ENCODE data around the gene SLC35B4.

Gene SLC35B4

DNA sequence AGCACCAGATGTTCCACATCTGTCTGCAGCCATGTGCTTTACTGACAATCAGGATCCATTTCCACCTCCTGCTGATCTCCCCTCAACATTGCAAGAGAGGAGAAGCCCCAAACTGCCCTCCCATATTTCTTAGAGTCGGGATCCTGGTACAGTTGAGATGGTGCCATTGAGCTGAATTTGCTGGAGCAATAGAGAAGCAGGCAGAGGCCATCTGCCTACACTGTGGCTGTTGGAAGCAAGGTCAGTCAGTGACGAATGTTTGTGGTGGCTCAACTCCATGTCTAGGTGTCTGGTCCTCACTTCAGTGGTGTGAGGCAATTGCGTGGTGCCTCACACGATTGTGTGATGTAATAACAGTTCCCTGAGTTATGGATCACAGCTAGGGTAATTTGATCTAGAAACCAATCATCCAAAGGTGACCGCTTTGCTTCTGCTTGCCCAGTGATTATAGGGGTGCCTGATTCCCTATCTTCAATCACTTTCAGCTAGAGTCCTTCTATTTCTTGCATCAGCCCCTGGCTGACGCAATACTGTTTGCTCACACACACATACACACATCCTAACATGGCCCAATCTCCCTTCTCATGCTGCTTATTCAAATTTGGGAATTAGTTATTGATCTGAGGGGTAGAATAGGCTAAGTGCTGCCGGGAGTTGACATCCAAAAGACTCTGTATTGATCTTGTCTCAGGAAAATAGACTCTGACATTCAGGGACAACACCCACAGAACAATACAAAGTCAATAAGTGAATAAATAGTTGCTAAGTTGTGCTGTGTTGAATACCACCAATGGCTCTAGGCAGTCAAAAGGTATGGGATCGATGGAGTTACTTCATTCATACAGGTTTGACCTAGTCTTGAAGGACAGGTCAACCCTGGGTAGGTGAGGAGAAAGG is 46.1 kb upstream of the SLC35B4 start:
- Histone ChIP-seq H4K8ac (ENCODE audit: low read depth, low read length) (no peak overlapping the region), H3K36me3 (replicated peaks in 1 of 2; ENCODE audit: control insufficient read depth in 2 of 2, insufficient read depth in 2 of 2, low read length in 2 of 2) (no peaks in the 10 kb centered on the region), H2AFZ (ENCODE audit: low read length) (no peak overlapping the region), H3K27me3 (ENCODE audit: control insufficient read depth in 3 of 3, insufficient read depth in 3 of 3, low read depth in 1 of 3, low read length in 3 of 3) (peaks cover 0 to 15% (median 0%) of the 10 kb centered on the region in 3 experiments), H2AK5ac (ENCODE audit: low read depth, low read length) (no peak overlapping the region), H4K91ac (ENCODE audit: low read depth, low read length, poor library complexity) (no peak overlapping the region), H3K79me1 (ENCODE audit: low read depth, low read length) (no peaks in the 10 kb centered on the region), H3K4me3 (ENCODE audit: low read length in 2 of 2) (no peak overlapping the region), H3K4ac (ENCODE audit: low read length) (no peak overlapping the region), H3K18ac (ENCODE audit: low read length) (no peak overlapping the region), H2BK120ac (ENCODE audit: low read depth, low read length) (no peak overlapping the region), H3K14ac (ENCODE audit: low read length) (no peak overlapping the region), H3K4me2 (ENCODE audit: insufficient read depth, low read length, poor library complexity, severe bottlenecking) (no peak overlapping the region), H3K27ac (replicated peaks; ENCODE audit: low read length) (no peak overlapping the region), H2BK12ac (ENCODE audit: low read length) (no peak overlapping the region), H3K23ac (ENCODE audit: low read depth, low read length, poor library complexity) (no peak overlapping the region), H2BK5ac (ENCODE audit: low read length) (no peak overlapping the region), H2BK15ac (ENCODE audit: low read length) (no peak overlapping the region), H3K9me3 (replicated peaks in 1 of 2; ENCODE audit: control insufficient read depth in 2 of 2, insufficient read depth in 1 of 2, low read depth in 1 of 2, low read length in 2 of 2) (no peaks in the 10 kb centered on the region), H3K9ac (ENCODE audit: low read depth, low read length, poor library complexity) (no peak overlapping the region), H3K4me1 (ENCODE audit: control insufficient read depth in 2 of 2, insufficient read depth in 1 of 2, low read depth in 1 of 2, low read length in 2 of 2) (no peaks in the 10 kb centered on the region)
- WGBS, 2 donors (ENCODE audit: extremely low coverage in 2 of 2, insufficient read length in 2 of 2, insufficient replicate concordance in 1 of 2) = no CpG with 5 or more reads among the region's 8 CpGs
- DNase-seq (ENCODE audit: low spot score) = no peak

- peaks cover 0 to 15% (median 0%) of the 10 kb centered on the region in 3 experiments for H3K27me3 ChIP-seq (ENCODE audit: control insufficient read depth in 3 of 3, insufficient read depth in 3 of 3, low read depth in 1 of 3, low read length in 3 of 3)
- no CpG with 5 or more reads among the region's 5 CpGs for WGBS, 2 donors (ENCODE audit: extremely low coverage in 2 of 2, insufficient read length in 2 of 2, insufficient replicate concordance in 1 of 2)
- H3K14ac ChIP-seq (ENCODE audit: low read length) = no peak overlapping the region
- no peak overlapping the region for H4K8ac ChIP-seq (ENCODE audit: low read depth, low read length)
- no peak overlapping the region for H2BK5ac ChIP-seq (ENCODE audit: low read length)
- H3K79me1 ChIP-seq (ENCODE audit: low read depth, low read length) = no peaks in the 10 kb centered on the region
- H3K4me1 ChIP-seq (ENCODE audit: control insufficient read depth in 2 of 2, insufficient read depth in 1 of 2, low read depth in 1 of 2, low read length in 2 of 2) = no peaks in the 10 kb centered on the region
- H2BK120ac ChIP-seq (ENCODE audit: low read depth, low read length) = no peak overlapping the region
- H3K18ac ChIP-seq (ENCODE audit: low read length) = no peak overlapping the region
- H3K36me3 ChIP-seq (replicated peaks in 1 of 2; ENCODE audit: control insufficient read depth in 2 of 2, insufficient read depth in 2 of 2, low read length in 2 of 2) = no peaks in the 10 kb centered on the region
- no peak overlapping the region for H3K9ac ChIP-seq (ENCODE audit: low read depth, low read length, poor library complexity)
- H3K9me3 ChIP-seq (replicated peaks in 1 of 2; ENCODE audit: control insufficient read depth in 2 of 2, insufficient read depth in 1 of 2, low read depth in 1 of 2, low read length in 2 of 2) = no peaks in the 10 kb centered on the region
- no peak overlapping the region for H3K23ac ChIP-seq (ENCODE audit: low read depth, low read length, poor library complexity)
- H3K4me3 ChIP-seq (ENCODE audit: low read length in 2 of 2) = no peak overlapping the region
- H2AK5ac ChIP-seq (ENCODE audit: low read depth, low read length) = no peak overlapping the region
- H2BK15ac ChIP-seq (ENCODE audit: low read length) = no peak overlapping the region
- no peak overlapping the region for H4K91ac ChIP-seq (ENCODE audit: low read depth, low read length, poor library complexity)
- H3K4me2 ChIP-seq (ENCODE audit: insufficient read depth, low read length, poor library complexity, severe bottlenecking) = no peak overlapping the region
- no peak overlapping the region for H3K27ac ChIP-seq (replicated peaks; ENCODE audit: low read length)
- no peak for DNase-seq (ENCODE audit: low spot score)
- H2AFZ ChIP-seq (ENCODE audit: low read length) = no peak overlapping the region
- no peak overlapping the region for H3K4ac ChIP-seq (ENCODE audit: low read length)
- no peak overlapping the region for H2BK12ac ChIP-seq (ENCODE audit: low read length)
Measured at GRCh38 chr7:134359787-134360432, 43.2 kb upstream of the SLC35B4 start.

DNA sequence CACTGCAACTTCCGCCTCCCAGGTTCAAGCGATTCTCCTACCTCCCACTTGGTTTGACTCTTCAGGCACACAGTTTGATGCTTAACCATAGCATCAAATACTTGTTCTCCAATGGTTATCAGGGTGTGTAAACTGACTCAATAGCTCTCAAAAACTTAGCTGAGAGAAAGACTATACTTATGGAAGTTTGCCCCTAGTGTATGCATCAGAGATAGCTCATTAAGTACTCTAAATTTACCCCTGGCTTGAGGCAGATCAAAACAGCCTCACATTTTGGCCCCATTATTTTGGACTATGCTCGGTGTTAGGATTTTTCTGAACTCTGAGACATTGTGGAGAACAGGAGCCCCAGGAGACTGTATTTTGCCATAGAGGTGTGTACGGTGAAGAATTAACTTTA is 40.8 kb upstream of the SLC35B4 start:
- H3K4me3 ChIP-seq (ENCODE audit: low read length in 2 of 2) = no peak overlapping the region
- H3K36me3 ChIP-seq (replicated peaks in 1 of 2; ENCODE audit: control insufficient read depth in 2 of 2, insufficient read depth in 2 of 2, low read length in 2 of 2) = no peaks in the 10 kb centered on the region
- WGBS, 2 donors (ENCODE audit: extremely low coverage in 2 of 2, insufficient read length in 2 of 2, insufficient replicate concordance in 1 of 2) = no CpG with 5 or more reads among the region's 4 CpGs
- no peak overlapping the region for H3K27ac ChIP-seq (replicated peaks; ENCODE audit: low read length)
- no peak overlapping the region for H2AK5ac ChIP-seq (ENCODE audit: low read depth, low read length)
- no peak overlapping the region for H3K9ac ChIP-seq (ENCODE audit: low read depth, low read length, poor library complexity)
- no peak overlapping the region for H2AFZ ChIP-seq (ENCODE audit: low read length)
- H3K4me1 ChIP-seq (ENCODE audit: control insufficient read depth in 2 of 2, insufficient read depth in 1 of 2, low read depth in 1 of 2, low read length in 2 of 2) = no peaks in the 10 kb centered on the region
- H3K9me3 ChIP-seq (replicated peaks in 1 of 2; ENCODE audit: control insufficient read depth in 2 of 2, insufficient read depth in 1 of 2, low read depth in 1 of 2, low read length in 2 of 2) = no peaks in the 10 kb centered on the region
- no peak overlapping the region for H4K91ac ChIP-seq (ENCODE audit: low read depth, low read length, poor library complexity)
- H4K8ac ChIP-seq (ENCODE audit: low read depth, low read length) = no peak overlapping the region
- H3K14ac ChIP-seq (ENCODE audit: low read length) = no peak overlapping the region
- H3K18ac ChIP-seq (ENCODE audit: low read length) = no peak overlapping the region
- no peak overlapping the region for H2BK120ac ChIP-seq (ENCODE audit: low read depth, low read length)
- H2BK12ac ChIP-seq (ENCODE audit: low read length) = no peak overlapping the region
- no peak overlapping the region for H2BK5ac ChIP-seq (ENCODE audit: low read length)
- H3K27me3 ChIP-seq (ENCODE audit: control insufficient read depth in 3 of 3, insufficient read depth in 3 of 3, low read depth in 1 of 3, low read length in 3 of 3) = peaks cover 0 to 11% (median 0%) of the 10 kb centered on the region in 3 experiments
- no peak overlapping the region for H3K4ac ChIP-seq (ENCODE audit: low read length)
- no peak overlapping the region for H3K4me2 ChIP-seq (ENCODE audit: insufficient read depth, low read length, poor library complexity, severe bottlenecking)
- no peaks in the 10 kb centered on the region for H3K79me1 ChIP-seq (ENCODE audit: low read depth, low read length)
- H2BK15ac ChIP-seq (ENCODE audit: low read length) = no peak overlapping the region
- DNase-seq (ENCODE audit: low spot score) = no peak
- H3K23ac ChIP-seq (ENCODE audit: low read depth, low read length, poor library complexity) = no peak overlapping the region

GRCh38 chr7:134356421-134356936 is 39.7 kb upstream of the SLC35B4 start:
- Histone ChIP-seq H4K91ac (ENCODE audit: low read depth, low read length, poor library complexity) (no peak overlapping the region), H3K4me2 (ENCODE audit: insufficient read depth, low read length, poor library complexity, severe bottlenecking) (no peak overlapping the region), H3K18ac (ENCODE audit: low read length) (no peak overlapping the region), H3K9me3 (replicated peaks in 1 of 2; ENCODE audit: control insufficient read depth in 2 of 2, insufficient read depth in 1 of 2, low read depth in 1 of 2, low read length in 2 of 2) (no peaks in the 10 kb centered on the region), H3K36me3 (replicated peaks in 1 of 2; ENCODE audit: control insufficient read depth in 2 of 2, insufficient read depth in 2 of 2, low read length in 2 of 2) (no peaks in the 10 kb centered on the region), H3K79me1 (ENCODE audit: low read depth, low read length) (no peaks in the 10 kb centered on the region), H4K8ac (ENCODE audit: low read depth, low read length) (no peak overlapping the region), H2BK120ac (ENCODE audit: low read depth, low read length) (no peak overlapping the region), H3K4me1 (ENCODE audit: control insufficient read depth in 2 of 2, insufficient read depth in 1 of 2, low read depth in 1 of 2, low read length in 2 of 2) (no peaks in the 10 kb centered on the region), H2BK12ac (ENCODE audit: low read length) (no peak overlapping the region), H2AK5ac (ENCODE audit: low read depth, low read length) (no peak overlapping the region), H3K4me3 (ENCODE audit: low read length in 2 of 2) (no peak overlapping the region), H3K23ac (ENCODE audit: low read depth, low read length, poor library complexity) (no peak overlapping the region), H3K4ac (ENCODE audit: low read length) (no peak overlapping the region), H3K9ac (ENCODE audit: low read depth, low read length, poor library complexity) (no peak overlapping the region), H2BK5ac (ENCODE audit: low read length) (no peak overlapping the region), H3K14ac (ENCODE audit: low read length) (no peak overlapping the region), H3K27ac (replicated peaks; ENCODE audit: low read length) (no peak overlapping the region), H2AFZ (ENCODE audit: low read length) (no peak overlapping the region), H3K27me3 (ENCODE audit: control insufficient read depth in 3 of 3, insufficient read depth in 3 of 3, low read depth in 1 of 3, low read length in 3 of 3) (peaks cover 0 to 11% (median 0%) of the 10 kb centered on the region in 3 experiments), H2BK15ac (ENCODE audit: low read length) (no peak overlapping the region)
- no CpG with 5 or more reads among the region's 9 CpGs for WGBS, 2 donors (ENCODE audit: extremely low coverage in 2 of 2, insufficient read length in 2 of 2, insufficient replicate concordance in 1 of 2)
- no peak for DNase-seq (ENCODE audit: low spot score)

Data from neuronal stem cell (in vitro differentiated cells).